ENCODE results near the gene INPP5B.
A peak's percentile ranks its signal among the peaks of the same experiment; 100 is the strongest.

The INPP5B gene

DNA sequence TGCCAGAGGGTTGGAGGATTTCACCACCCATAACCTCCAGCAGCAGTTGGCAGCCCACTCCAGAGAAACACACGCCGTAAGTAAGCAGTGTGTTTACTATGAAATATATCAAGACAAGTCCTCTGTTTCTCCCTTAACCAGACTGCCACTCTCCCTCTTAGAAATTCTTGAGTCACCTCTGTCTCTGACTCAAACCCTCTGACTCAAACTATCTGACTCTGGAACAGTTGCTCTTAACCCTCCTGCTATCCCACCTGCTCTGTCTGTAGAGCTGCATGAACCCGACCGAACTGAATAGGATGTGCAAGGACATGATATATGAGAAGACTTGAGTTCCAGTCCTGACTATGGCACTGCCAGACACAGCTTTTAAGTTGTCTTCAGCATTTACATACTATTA is 14.1 kb downstream of the INPP5B start:
- no peak for TF ChIP-seq Cebpa-rat (IDR thresholded peaks at IDR 0.05)
- peaks cover 12% of the 10 kb centered on the region; the same call in 1 of the 2 replicates for H4K20me1 ChIP-seq
- H3K4me1 ChIP-seq, result peaks cover 22% of the 10 kb centered on the region
- H3K4me3 ChIP-seq, result no peak overlapping the region
- H3K9me3 ChIP-seq, result no peaks in the 10 kb centered on the region
- H3K36me3 ChIP-seq, result peaks cover 56% of the 10 kb centered on the region
- H3K4me2 ChIP-seq, result peak overlapping the region; percentile 89
- H3K27me3 ChIP-seq, result no peaks in the 10 kb centered on the region
- no peak overlapping the region for H3K27ac ChIP-seq
- no peak overlapping the region for H3K9ac ChIP-seq

DNA sequence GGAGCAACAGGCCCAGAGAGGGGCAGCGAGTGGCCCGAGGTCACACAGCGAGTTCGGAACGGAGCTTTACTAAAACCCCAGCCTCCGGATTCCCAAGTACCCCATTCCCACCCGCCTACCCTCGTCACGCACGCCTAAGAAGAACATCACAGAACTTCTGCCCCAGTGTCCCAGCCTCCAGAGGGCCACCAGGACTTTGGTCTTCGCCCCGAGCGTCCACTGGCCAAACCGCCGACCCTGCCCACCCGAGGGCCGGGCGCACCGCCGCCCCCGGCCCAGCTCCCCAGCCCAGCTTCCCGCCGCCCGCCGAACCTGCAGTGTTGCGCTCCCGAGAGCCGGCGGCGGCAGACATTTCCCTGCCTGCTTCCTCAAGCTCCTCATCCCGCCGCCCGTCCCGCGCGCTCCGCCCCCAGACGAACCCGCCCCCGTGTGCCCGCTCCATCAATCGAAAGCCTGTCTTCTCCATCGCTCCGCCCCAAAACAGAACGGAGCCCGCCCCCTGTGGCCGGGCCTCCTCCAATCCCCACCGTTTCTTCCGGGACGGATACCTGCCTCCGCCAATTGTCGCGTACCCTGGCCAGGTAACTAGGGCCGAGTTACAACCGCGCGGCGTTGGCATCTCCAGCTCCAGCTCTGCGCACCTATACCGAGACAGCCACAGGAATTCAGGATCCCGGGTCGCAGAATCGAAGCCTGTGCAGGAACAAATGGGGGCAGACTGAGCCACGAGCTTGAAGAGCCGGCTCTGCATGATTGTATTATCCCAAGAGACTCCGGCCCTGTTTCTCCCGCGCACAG is 15.3 kb downstream of the INPP5B start:
- H3K4me3 ChIP-seq, result peak overlapping the region; percentile 90
- H3K4me2 ChIP-seq, result peak overlapping the region; percentile 99
- H3K9me3 ChIP-seq, result no peaks in the 10 kb centered on the region
- H3K36me3 ChIP-seq, result peaks cover 46% of the 10 kb centered on the region
- peaks cover 29% of the 10 kb centered on the region for H3K4me1 ChIP-seq
- no peaks in the 10 kb centered on the region for H3K27me3 ChIP-seq
- H4K20me1 ChIP-seq, result peaks cover 12% of the 10 kb centered on the region; the same call in 1 of the 2 replicates
- H3K27ac ChIP-seq, result peak overlapping the region; percentile 74
- no peak for TF ChIP-seq Cebpa-rat (IDR thresholded peaks at IDR 0.05)
- peak overlapping the region; percentile 83 for H3K9ac ChIP-seq

DNA sequence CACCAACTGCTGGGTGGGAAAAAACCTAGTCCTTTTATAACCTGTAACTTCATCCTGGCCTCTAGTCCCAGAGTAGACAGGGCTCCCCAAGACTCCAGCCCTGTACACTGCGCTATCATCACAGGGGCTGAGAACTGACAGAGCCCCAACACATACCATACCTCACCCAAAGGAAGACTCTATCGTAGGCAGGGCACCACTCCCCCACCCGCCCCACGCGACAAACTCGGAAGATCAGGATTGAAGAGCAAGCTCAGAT is 15.8 kb downstream of the INPP5B start:
- Histone ChIP-seq H3K4me3 (peak overlapping the region; percentile 90), H3K4me1 (peaks cover 35% of the 10 kb centered on the region), H3K9me3 (no peaks in the 10 kb centered on the region), H3K4me2 (peak overlapping the region; percentile 99), H3K36me3 (peaks cover 41% of the 10 kb centered on the region), H4K20me1 (peaks cover 12% of the 10 kb centered on the region; the same call in 1 of the 2 replicates), H3K27ac (peak overlapping the region; percentile 74), H3K27me3 (no peaks in the 10 kb centered on the region), H3K9ac (peak overlapping the region; percentile 83)
- no peak for TF ChIP-seq Cebpa-rat (IDR thresholded peaks at IDR 0.05)

DNA sequence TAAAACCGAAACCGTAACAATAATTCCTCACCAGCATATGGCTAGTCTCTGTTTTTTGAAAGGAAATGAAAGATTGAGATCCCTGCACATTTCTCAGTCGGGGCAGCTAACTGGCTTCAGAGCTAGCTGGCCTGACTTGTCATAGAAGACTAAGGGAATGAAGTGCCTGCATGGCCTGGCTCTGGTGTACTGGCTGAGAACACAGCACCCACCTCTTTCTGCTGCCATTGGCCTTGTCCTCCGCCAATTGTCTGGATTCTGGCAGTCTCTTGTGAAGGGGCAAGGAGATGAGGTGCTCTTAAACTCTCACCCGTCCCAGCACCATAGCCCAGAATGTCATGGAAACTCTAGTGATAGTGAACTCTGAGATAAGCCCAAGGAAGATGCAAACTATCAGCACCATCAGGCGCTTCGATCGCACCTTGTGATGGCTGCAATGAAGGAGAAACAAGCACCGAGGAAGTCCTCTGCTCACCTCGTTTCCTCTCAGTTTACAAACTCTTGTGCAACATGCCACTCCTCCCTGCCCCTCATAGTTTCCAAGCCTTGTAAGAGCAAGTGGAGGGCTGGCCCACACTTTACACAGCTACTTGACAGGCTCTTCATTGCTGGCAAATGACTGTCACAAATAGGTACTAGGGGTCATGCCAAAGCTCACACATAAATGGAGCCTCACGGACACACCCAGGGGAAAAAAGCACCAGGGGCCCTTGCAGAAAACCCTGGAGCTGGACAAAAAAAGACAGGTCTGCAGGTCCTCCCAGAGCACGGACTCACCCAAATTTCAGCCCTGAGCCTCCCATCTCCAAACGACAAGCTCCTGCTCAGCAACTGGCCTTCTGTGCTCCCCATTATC is 16.4 kb downstream of the INPP5B start:
- peak overlapping the region; percentile 74 for H3K27ac ChIP-seq

DNA sequence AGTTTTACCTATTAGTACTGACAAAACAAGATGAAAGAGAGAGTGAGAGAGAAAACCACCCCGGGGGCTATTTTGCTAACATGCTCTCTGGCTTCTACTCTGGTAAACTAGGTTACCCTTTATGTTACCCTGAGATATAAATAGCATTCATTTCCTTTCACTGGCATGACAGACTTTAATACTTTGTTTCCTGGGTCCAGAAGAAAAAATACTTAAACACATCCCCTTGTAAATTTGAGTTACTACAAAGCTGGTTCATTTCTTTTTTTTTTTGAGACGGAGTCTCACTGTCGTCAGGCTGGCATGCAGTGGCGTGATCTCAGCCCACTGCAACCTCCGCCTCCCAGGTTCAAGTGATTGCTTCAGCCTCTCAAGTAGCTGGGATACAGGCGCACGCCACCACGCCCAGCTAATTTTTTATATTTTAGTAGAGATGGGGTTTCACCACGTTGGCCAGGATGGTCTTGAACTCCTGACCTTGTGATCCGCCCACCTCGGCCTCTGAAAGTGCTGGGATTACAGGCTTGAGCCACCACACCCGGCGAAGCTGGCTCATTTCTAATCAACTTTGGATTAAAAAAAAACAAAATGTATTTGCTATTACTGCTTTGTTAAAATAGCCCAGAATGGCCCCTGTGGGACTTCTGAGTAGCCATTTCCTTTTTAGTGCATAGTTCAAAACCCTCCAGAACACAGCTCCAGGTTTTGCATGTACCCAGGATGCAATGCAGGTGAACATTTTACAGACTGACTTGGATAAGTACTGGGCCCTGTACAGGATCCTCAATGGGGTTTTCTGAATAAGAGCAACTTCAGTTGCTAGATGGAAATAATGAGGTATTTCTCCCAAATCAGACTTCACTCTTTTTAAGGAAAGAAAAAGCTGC is 20.6 kb downstream of the INPP5B start:
- H4K20me1 ChIP-seq, result peaks cover 12% of the 10 kb centered on the region; the same call in 1 of the 2 replicates
- H3K9me3 ChIP-seq, result no peaks in the 10 kb centered on the region
- peak overlapping the region; percentile 22 for H3K9ac ChIP-seq
- peak overlapping the region; percentile 68 for H3K4me2 ChIP-seq
- peak overlapping the region; percentile 74 for H3K27ac ChIP-seq
- H3K36me3 ChIP-seq, result peaks cover 34% of the 10 kb centered on the region
- no peak overlapping the region for H3K4me3 ChIP-seq
- no peak for TF ChIP-seq Cebpa-rat (IDR thresholded peaks at IDR 0.05)
- H3K27me3 ChIP-seq, result no peaks in the 10 kb centered on the region
- peaks cover 69% of the 10 kb centered on the region for H3K4me1 ChIP-seq

More for the DNA sequence above, 16.4 kb downstream of the INPP5B start:
- Histone ChIP-seq H3K4me2 (peak overlapping the region; percentile 99), H3K36me3 (peaks cover 35% of the 10 kb centered on the region), H4K20me1 (peaks cover 12% of the 10 kb centered on the region; the same call in 1 of the 2 replicates), H3K4me3 (peak overlapping the region; percentile 90), H3K9ac (peak overlapping the region; percentile 83), H3K9me3 (no peaks in the 10 kb centered on the region), H3K27me3 (no peaks in the 10 kb centered on the region), H3K4me1 (peaks cover 40% of the 10 kb centered on the region)
- TF ChIP-seq Cebpa-rat (IDR thresholded peaks at IDR 0.05), result no peak

DNA sequence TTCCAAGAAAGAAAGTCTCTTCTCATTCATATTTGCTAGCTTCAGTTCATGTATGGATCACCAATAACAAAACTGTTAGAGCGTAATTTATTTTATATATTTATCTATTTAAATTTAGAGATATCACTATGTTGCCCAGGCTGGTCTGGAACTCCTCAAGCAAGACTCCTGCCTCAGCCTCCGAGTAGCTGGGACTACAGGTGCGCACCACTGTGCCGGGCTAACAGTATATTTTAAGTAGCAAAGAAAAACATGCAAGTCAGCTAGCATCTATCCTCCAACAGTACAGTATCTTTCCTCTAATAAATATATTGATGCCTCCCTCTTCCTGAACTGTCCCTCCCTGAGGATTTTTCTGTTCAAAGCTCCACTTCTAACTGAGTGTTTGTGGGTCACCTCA is 21.5 kb downstream of the INPP5B start:
- Histone ChIP-seq H3K4me2 (peak overlapping the region; percentile 68), H3K4me3 (no peak overlapping the region), H4K20me1 (peaks cover 3% of the 10 kb centered on the region; the same call in 1 of the 2 replicates), H3K9me3 (no peaks in the 10 kb centered on the region), H3K27ac (peak overlapping the region; percentile 74), H3K36me3 (peaks cover 34% of the 10 kb centered on the region), H3K4me1 (peaks cover 60% of the 10 kb centered on the region), H3K9ac (peak overlapping the region; percentile 22), H3K27me3 (no peaks in the 10 kb centered on the region)
- TF ChIP-seq Cebpa-rat (IDR thresholded peaks at IDR 0.05), result no peak

DNA sequence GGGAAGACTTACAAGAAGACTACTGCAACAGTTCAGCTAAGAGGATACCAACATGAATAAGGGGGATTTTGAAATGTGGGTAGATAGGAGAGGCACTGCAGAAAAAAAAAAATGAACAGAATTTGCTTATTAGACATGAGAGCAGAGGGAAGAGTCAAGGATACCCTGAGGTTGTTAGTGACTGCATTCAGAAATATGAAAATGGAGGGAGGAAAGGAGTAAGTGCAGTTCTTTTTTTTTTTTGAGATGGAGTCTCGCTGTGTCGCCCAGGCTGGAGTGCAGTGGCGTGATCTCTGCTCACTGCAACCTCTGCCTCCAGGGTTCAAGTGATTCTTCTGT is 23.3 kb downstream of the INPP5B start:
- Histone ChIP-seq H4K20me1 (no peaks in the 10 kb centered on the region), H3K36me3 (peaks cover 33% of the 10 kb centered on the region), H3K27me3 (no peaks in the 10 kb centered on the region), H3K9ac (no peak overlapping the region), H3K4me3 (no peak overlapping the region), H3K9me3 (no peaks in the 10 kb centered on the region), H3K4me2 (peak overlapping the region; percentile 57), H3K27ac (peak overlapping the region; percentile 61), H3K4me1 (peaks cover 55% of the 10 kb centered on the region)
- no peak for TF ChIP-seq Cebpa-rat (IDR thresholded peaks at IDR 0.05)

DNA sequence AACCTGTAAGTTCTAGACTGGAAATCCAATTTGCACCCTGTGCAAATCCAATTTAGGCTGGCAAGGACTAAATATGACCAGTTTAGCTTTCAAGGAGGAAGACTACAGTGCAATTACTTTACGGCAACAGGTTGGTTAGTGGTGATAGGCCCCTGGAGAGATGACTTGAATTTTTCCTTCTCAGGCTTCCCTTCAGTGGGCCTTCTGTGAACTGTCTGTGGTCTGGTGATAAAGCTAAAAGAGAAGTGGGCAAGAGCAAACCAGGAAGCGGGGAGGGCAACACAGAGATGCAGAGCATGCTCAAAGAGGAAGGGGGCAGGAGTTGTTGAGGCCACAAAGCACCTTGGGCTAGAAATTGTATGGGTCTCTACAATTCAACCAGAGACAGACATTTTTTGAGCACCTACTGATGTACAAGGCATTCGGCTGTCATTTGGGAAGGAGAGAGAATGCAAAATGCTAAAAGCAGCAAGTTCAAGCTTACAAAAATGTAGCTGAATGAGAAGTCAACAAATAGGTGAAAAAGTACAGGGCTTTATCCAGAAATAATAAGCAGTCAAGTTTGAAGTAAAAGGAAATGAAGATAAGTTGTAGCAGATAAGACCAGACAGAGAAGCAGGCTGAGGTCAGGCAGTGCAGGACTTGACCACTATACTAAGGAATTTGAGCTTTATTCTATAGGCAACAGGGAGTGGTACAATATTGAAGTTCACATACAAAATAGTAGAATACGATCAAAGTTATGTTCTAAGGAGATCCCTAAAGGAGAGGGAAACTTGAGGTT is 23.9 kb downstream of the INPP5B start:
- TF ChIP-seq Cebpa-rat (IDR thresholded peaks at IDR 0.05), result no peak
- no peak overlapping the region; the same call in 1 of the 2 replicates for H3K9ac ChIP-seq
- peaks cover 31% of the 10 kb centered on the region for H3K36me3 ChIP-seq
- no peak overlapping the region for H3K4me3 ChIP-seq
- peaks cover 3% of the 10 kb centered on the region; the same call in 1 of the 2 replicates for H4K20me1 ChIP-seq
- H3K9me3 ChIP-seq, result no peaks in the 10 kb centered on the region
- H3K4me1 ChIP-seq, result peaks cover 55% of the 10 kb centered on the region
- peak overlapping the region; percentile 61 for H3K27ac ChIP-seq
- no peaks in the 10 kb centered on the region for H3K27me3 ChIP-seq
- H3K4me2 ChIP-seq, result peak overlapping the region; percentile 57

DNA sequence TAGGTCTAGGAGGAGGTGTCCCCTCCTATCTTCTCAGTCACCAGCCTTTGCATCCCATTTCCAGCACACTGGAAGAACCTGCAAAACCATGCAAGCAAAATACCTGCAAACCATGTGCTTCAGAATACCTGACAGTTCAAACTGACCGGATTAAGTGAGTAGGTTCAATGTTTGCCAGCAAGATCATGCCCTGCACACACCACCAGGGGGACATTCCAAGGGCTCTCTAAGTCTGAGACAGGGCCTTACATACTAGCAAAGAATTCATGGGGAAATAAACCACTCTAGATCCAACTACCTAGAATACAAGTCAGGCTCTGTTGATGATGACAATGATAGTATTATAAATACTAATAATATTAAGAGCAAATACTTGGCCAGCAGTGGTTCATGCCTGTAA is 27.6 kb downstream of the INPP5B start:
- Histone ChIP-seq H3K27ac (no peak overlapping the region), H3K36me3 (peaks cover 52% of the 10 kb centered on the region), H3K27me3 (no peaks in the 10 kb centered on the region), H3K9me3 (peaks cover 10% of the 10 kb centered on the region), H4K20me1 (peaks cover 7% of the 10 kb centered on the region; the same call in 1 of the 2 replicates), H3K4me1 (peaks cover 26% of the 10 kb centered on the region), H3K4me3 (no peak overlapping the region), H3K9ac (no peak overlapping the region), H3K4me2 (no peak overlapping the region)
- TF ChIP-seq Cebpa-rat (IDR thresholded peaks at IDR 0.05), result no peak
